NT2/D1 (cell line): ENCODE measurements around the gene CLSTN2.
A peak's percentile ranks its signal among the peaks of the same experiment; 100 is the strongest.

Source experiments
- DNase-seq: peaks from one replicate; pipeline ENCODE4 v3.0.0-alpha.2; 2011; ENCODE audit warnings: low read depth, low spot score
- H3K27me3 ChIP-seq: 2 replicates; pipeline ENCODE4 v1.6.0; 2011; ENCODE audit warnings: mild to moderate bottlenecking; ENCODE audit not compliant: insufficient read length, insufficient read depth
- H3K36me3 ChIP-seq: 2 replicates; pipeline ENCODE4 v1.6.1; 2011; ENCODE audit warnings: mild to moderate bottlenecking, low read length, mixed read lengths; ENCODE audit not compliant: insufficient read depth, insufficient read length
- H3K4me1 ChIP-seq: 2 replicates; pipeline ENCODE4 v1.5.1; 2011; ENCODE audit not compliant: insufficient read depth, insufficient read length
- H3K4me3 ChIP-seq: 2 replicates; pipeline ENCODE4 v1.5.1; 2011; ENCODE audit warnings: low read depth; ENCODE audit not compliant: insufficient read length
- H3K9ac ChIP-seq: 2 replicates; pipeline ENCODE4 v1.6.0; 2011; ENCODE audit warnings: low read depth; ENCODE audit not compliant: insufficient read length
- H3K9me3 ChIP-seq: 2 replicates; pipeline ENCODE4 v1.5.1; 2011; ENCODE audit warnings: mild to moderate bottlenecking, low read length; ENCODE audit not compliant: insufficient read depth
- SUZ12 ChIP-seq: IDR thresholded peaks from 2 replicates; pipeline ENCODE4 v1.6.1; 2011; ENCODE audit not compliant: insufficient read length, insufficient read depth; ENCODE audit errors: extremely low read depth
- YY1 ChIP-seq: IDR thresholded peaks from 2 replicates; pipeline ENCODE4 v1.6.1; 2011; ENCODE audit not compliant: insufficient read length, insufficient read depth
- ZNF274 ChIP-seq: IDR thresholded peaks from 2 replicates; pipeline ENCODE4 v1.6.1; 2011; ENCODE audit warnings: mild to moderate bottlenecking, low read depth, low read length

The CLSTN2 gene

DNA sequence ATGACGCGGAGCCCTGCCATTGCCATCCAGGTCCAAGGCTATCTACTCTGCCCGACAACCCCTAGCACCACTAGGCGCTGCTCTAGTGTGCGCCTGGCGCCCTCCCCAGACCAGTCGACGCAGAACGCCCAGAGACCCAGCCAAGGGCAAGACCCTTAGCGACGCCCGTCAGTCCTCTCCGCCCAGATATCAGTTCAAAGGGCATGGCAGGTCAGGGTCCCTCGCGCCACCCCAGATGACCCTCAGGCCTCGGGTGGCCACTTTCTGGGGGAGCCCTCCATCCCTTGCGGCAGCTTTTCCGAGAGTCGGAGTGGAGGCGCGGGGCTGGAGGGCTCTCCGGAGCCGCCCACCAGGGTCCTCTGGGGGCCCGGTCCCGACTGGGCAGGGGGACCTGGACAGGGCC, 371 bp upstream of the CLSTN2 start:
- Histone ChIP-seq H3K9me3 (no peaks in the 10 kb centered on the region), H3K27me3 (peaks cover 27% of the 10 kb centered on the region), H3K4me1 (peaks cover 3% of the 10 kb centered on the region), H3K9ac (peak overlapping the region; percentile 76), H3K36me3 (no peaks in the 10 kb centered on the region), H3K4me3 (peak overlapping the region; percentile 70)
- peak; percentile 75 for DNase-seq
- TF ChIP-seq ZNF274 (no peak), SUZ12 (no peak), YY1 (no peak)

- Histone ChIP-seq H3K9ac (peak overlapping the region; percentile 75), H3K27me3 (peaks cover 27% of the 10 kb centered on the region), H3K4me3 (peak overlapping the region; percentile 70), H3K36me3 (no peaks in the 10 kb centered on the region), H3K9me3 (no peaks in the 10 kb centered on the region), H3K4me1 (peaks cover 3% of the 10 kb centered on the region)
- no peak for DNase-seq
- TF ChIP-seq ZNF274 (no peak), SUZ12 (no peak), YY1 (no peak)
These were observed 1.2 kb downstream of the CLSTN2 start for GRCh38 chr3:139935866-139936817.

DNA sequence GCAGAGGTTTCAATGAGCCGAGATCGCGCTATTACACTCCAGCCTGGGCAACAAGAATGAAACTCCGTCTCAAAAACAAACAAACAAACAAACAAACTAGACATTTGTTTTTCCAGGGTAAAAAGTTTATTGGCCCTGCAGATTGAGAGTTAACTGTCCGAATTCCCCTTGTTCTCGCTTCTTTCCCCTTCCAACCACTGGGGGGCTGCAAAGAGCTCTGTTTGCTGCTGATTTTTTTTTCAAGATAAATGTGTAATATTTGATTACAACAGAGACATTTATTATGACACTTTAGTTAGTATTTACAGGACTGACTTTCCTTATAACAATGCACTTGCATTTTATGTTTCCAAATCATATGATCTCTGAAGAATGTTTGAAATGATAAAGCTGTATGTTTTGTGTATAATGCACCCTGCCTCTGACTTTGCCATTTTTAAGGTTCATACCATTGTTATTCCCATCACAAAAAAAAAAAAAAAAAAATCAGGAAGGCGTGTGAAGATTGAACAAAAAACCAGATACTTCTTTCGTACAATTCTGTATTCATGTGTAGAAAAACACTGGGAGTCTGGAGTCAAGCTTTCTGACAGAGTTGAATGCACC, 2.8 kb downstream of the CLSTN2 start:
- Histone ChIP-seq H3K9me3 (no peaks in the 10 kb centered on the region), H3K36me3 (no peaks in the 10 kb centered on the region), H3K4me1 (peaks cover 3% of the 10 kb centered on the region), H3K4me3 (no peak overlapping the region), H3K9ac (no peak overlapping the region), H3K27me3 (peaks cover 27% of the 10 kb centered on the region)
- TF ChIP-seq ZNF274 (no peak), YY1 (no peak), SUZ12 (no peak)
- DNase-seq = no peak

DNA sequence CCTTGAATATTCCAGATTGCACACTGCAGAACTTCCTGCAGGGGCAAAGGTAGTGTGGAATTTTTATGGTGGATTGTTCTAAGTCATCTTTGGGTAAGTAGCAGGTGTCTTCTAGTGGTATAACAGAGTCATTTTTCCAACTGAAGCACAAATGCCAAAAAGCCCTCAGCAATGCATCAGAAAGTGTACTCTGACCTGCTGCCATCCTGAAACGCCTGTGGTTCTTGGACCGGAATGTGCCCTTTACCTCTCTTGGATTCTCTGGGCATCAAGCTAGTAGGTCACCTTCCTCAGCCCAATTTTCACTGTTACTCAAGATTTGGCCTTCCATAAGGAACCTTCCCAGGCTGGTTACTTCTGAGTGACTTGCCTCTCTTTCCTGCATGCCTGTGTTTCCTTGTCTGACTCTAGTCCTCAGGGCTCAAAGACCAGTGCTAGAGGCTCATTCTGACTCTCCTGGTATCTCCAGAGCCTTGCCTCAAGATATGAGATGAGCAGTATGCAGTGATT, 4.8 kb downstream of the CLSTN2 start:
- peaks cover 20% of the 10 kb centered on the region for H3K27me3 ChIP-seq
- no peaks in the 10 kb centered on the region for H3K9me3 ChIP-seq
- no peaks in the 10 kb centered on the region for H3K36me3 ChIP-seq
- H3K4me1 ChIP-seq = peaks cover 3% of the 10 kb centered on the region
- TF ChIP-seq YY1 (no peak), ZNF274 (no peak), SUZ12 (no peak)
- H3K9ac ChIP-seq = no peak overlapping the region
- DNase-seq = no peak
- H3K4me3 ChIP-seq = no peak overlapping the region

DNA sequence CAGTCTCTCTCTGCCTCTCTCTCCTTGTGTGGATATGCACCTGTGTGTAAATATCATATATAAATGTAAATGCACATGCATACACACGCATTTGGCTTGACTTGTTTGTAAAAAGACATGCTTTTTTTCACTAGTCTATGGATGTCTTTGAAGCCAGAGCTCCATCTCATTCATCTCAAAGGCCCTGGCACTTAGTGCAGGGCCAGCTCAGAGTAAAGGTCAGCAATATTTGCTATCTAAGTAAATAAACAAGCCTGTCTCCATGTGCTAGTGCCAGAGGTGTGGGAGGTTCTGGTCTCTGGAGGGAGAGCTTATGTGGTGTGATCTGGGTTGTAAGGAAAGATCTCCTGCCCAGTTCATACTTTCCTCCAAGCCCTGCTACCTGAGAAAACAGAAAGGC, 5.6 kb downstream of the CLSTN2 start:
- Histone ChIP-seq H3K9ac (no peak overlapping the region), H3K4me1 (peaks cover 3% of the 10 kb centered on the region), H3K9me3 (no peaks in the 10 kb centered on the region), H3K4me3 (no peak overlapping the region), H3K27me3 (peaks cover 17% of the 10 kb centered on the region), H3K36me3 (no peaks in the 10 kb centered on the region)
- no peak for TF ChIP-seq YY1
- TF ChIP-seq ZNF274 = no peak
- TF ChIP-seq SUZ12 = no peak
- DNase-seq = no peak

GRCh38 chr3:139941580-139941979, 6.6 kb downstream of the CLSTN2 start:
- no peak for DNase-seq
- peaks cover 7% of the 10 kb centered on the region for H3K27me3 ChIP-seq
- TF ChIP-seq ZNF274 = no peak
- no peaks in the 10 kb centered on the region for H3K36me3 ChIP-seq
- no peak overlapping the region for H3K4me3 ChIP-seq
- no peaks in the 10 kb centered on the region for H3K4me1 ChIP-seq
- no peaks in the 10 kb centered on the region for H3K9me3 ChIP-seq
- H3K9ac ChIP-seq = no peak overlapping the region

DNA sequence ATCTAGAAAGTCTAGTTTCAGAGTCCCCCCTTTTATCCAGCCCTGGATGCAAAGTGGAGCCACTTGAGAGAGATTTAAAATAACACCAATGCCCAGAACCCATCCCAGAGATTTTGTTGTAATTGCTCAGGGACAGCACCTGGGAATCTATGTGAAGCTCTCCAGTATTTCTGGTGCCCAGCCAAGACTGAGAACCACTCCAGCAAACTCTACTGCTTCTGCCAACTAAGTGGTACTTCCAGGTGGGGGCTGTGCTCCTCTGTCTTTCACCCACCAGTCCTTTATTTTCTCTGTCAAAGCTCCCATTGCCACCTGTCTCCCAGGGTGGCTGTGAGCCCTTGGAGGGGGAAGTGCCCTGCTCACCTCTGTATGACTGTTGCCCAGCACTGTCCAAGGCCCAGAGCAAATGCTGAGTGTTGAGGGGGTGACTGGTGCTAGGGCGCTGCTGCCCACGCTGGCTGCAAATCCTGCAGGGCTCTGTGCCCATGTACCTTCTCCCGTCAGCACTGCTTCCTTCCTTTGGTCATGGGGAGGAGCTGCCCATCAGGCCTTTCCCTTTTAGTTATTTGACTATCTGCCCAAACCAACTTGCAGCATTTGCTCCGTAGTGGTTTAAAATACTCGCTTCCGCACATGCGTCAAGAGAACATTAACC, 9.4 kb downstream of the CLSTN2 start:
- no peak overlapping the region for H3K4me3 ChIP-seq
- H3K9ac ChIP-seq = no peak overlapping the region
- H3K4me1 ChIP-seq = peaks cover 5% of the 10 kb centered on the region
- no peaks in the 10 kb centered on the region for H3K36me3 ChIP-seq
- TF ChIP-seq ZNF274 (no peak), YY1 (no peak), SUZ12 (no peak)
- H3K9me3 ChIP-seq = no peaks in the 10 kb centered on the region
- DNase-seq = no peak
- no peaks in the 10 kb centered on the region for H3K27me3 ChIP-seq
